Spinal cord (tissue), 10 donors: Measurements from ENCODE around the gene ARHGAP22. TPM values are rescaled to one million over a fixed set of nuclear protein-coding genes. Genes with fewer than 3 reads are reported as not detected.
"Not testable (repeated sequence)": the region's sequence is repeated elsewhere in the genome, so short reads cannot be mapped to it uniquely, and the experiment has no call there.

Source experiments
- DNase-seq, 6 donors: peaks; one replicate each; pipeline versions ENCODE4 v3.0.0 to v3.0.0-alpha.2; 2013 to 2015; ENCODE audit warnings: low spot score in 6 of 6, low read depth in 4 of 6
- H3K27ac ChIP-seq: one replicate; pipeline ENCODE4 v1.5.1; 2013; ENCODE audit warnings: low read depth, low read length, control low read depth
- H3K27me3 ChIP-seq: one replicate; pipeline ENCODE4 v1.6.1; 2013; ENCODE audit warnings: low read length; ENCODE audit not compliant: control insufficient read depth, insufficient read depth
- H3K36me3 ChIP-seq: one replicate; pipeline ENCODE4 v1.6.1; 2013; ENCODE audit warnings: low read length; ENCODE audit not compliant: control insufficient read depth, insufficient read depth
- H3K4me1 ChIP-seq: one replicate; pipeline ENCODE4 v1.6.1; 2013; ENCODE audit warnings: low read length; ENCODE audit not compliant: control insufficient read depth, insufficient read depth
- H3K4me3 ChIP-seq: one replicate; pipeline ENCODE4 v1.5.1; 2013; ENCODE audit warnings: low read depth, low read length, control low read depth
- H3K9me3 ChIP-seq: one replicate; pipeline ENCODE4 v1.6.1; 2013; ENCODE audit warnings: low read length; ENCODE audit not compliant: control insufficient read depth, insufficient read depth
- WGBS: methylation state at CpG from one replicate; pipeline ENCODE4 v1.1.5; 2013; ENCODE audit warnings: missing lambda C conversion rate; ENCODE audit not compliant: insufficient coverage; 5-methylcytosine and 5-hydroxymethylcytosine counted together
- polyA plus RNA-seq, 2 donors: library from polyadenylated mRNA; unstranded; fragments of 120-200 nt; gene quantifications; one replicate each; pipeline ENCODE4 v1.2.1, GENCODE V29; 2013; ENCODE audit not compliant: insufficient read length in 2 of 2
- total RNA-seq, 2 donors: library from RNA; depleted of rRNA in 1 of 2; stranded (reverse); fragments of 120-200 nt in 1 of 2; fragments of >200 nt in 1 of 2; gene quantifications; one replicate each; pipeline versions ENCODE4 v1.2.3 to v1.2.4, GENCODE V29; 2013 to 2014
- donor health status: healthy.

The ARHGAP22 gene
- total and polyA plus RNA-seq, 4 donors, result 6.2 to 13.2 (median 11.9) TPM

GRCh38 chr10:48645600-48645999 is 40.7 kb upstream of the ARHGAP22 start:
- H3K36me3 ChIP-seq, result peaks cover 2% of the 10 kb centered on the region
- no peak for DNase-seq
- H3K4me1 ChIP-seq, result no peaks in the 10 kb centered on the region
- H3K9me3 ChIP-seq, result no peaks in the 10 kb centered on the region
- no peak overlapping the region for H3K4me3 ChIP-seq
- no peaks in the 10 kb centered on the region for H3K27me3 ChIP-seq
- whole genome bisulfite sequencing, result no CpG with 5 or more reads among the region's 1 CpG
- H3K27ac ChIP-seq, result no peak overlapping the region

DNA sequence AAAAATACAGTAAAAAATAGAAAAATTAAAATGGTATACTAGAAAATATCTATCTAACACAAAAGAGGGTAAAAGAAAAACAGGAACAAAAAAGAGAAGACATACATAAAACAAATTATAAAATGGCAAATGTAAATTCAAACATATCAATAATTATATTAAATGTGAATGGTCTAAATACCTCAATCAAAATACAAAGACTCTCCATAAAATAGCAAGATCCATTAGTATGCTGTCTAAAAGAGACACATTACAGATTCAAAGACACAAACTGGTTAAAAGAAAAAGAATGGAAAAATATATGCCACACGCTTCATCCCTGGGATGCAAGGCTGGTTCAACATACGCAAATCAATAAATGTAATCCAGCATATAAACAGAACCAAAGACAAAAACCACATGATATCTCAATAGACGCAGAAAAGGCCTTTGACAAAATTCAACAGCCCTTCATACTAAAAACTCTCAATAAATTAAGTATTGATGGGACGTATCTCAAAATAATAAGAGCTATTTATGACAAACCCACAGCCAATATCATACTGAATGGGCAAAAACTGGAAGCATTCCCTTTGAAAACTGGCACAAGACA is 36.3 kb upstream of the ARHGAP22 start:
- H3K27ac ChIP-seq, H3K27me3 ChIP-seq, H3K9me3 ChIP-seq, H3K36me3 ChIP-seq, H3K4me1 ChIP-seq, H3K4me3 ChIP-seq, DNase-seq: not testable (repeated sequence)
- no CpG with 5 or more reads among the region's 4 CpGs for WGBS

GRCh38 chr10:48640326-48640725 is 35.5 kb upstream of the ARHGAP22 start:
- Histone ChIP-seq H3K27me3 (no peaks in the 10 kb centered on the region), H3K4me3 (no peak overlapping the region), H3K36me3 (no peaks in the 10 kb centered on the region), H3K27ac (no peak overlapping the region), H3K4me1 (no peaks in the 10 kb centered on the region), H3K9me3 (no peaks in the 10 kb centered on the region)
- WGBS, result no CpG with 5 or more reads among the region's 1 CpG
- DNase-seq, result no peak

GRCh38 chr10:48639632-48640031 is 34.8 kb upstream of the ARHGAP22 start:
- no peak for DNase-seq
- H3K27ac ChIP-seq, result no peak overlapping the region
- H3K27me3 ChIP-seq, result no peaks in the 10 kb centered on the region
- no peaks in the 10 kb centered on the region for H3K36me3 ChIP-seq
- H3K4me3 ChIP-seq, result no peak overlapping the region
- no CpG with 5 or more reads among the region's 1 CpG for WGBS
- H3K4me1 ChIP-seq, result no peaks in the 10 kb centered on the region
- no peaks in the 10 kb centered on the region for H3K9me3 ChIP-seq

GRCh38 chr10:48638739-48639527 is 34.1 kb upstream of the ARHGAP22 start:
- WGBS, result no CpG with 5 or more reads among the region's 4 CpGs
- no peak overlapping the region for H3K4me3 ChIP-seq
- DNase-seq, result no peak
- H3K9me3 ChIP-seq, result no peaks in the 10 kb centered on the region
- no peaks in the 10 kb centered on the region for H3K4me1 ChIP-seq
- H3K36me3 ChIP-seq, result no peaks in the 10 kb centered on the region
- H3K27ac ChIP-seq, result no peak overlapping the region
- no peaks in the 10 kb centered on the region for H3K27me3 ChIP-seq

- H3K4me3 ChIP-seq, result no peak overlapping the region
- H3K27ac ChIP-seq, result no peak overlapping the region
- no peak for DNase-seq
- no peaks in the 10 kb centered on the region for H3K4me1 ChIP-seq
- no peaks in the 10 kb centered on the region for H3K27me3 ChIP-seq
- H3K36me3 ChIP-seq, result no peaks in the 10 kb centered on the region
- no peaks in the 10 kb centered on the region for H3K9me3 ChIP-seq
- 80% methylated on average over 1 of the region's 4 CpGs for WGBS
Observed at GRCh38 chr10:48638158-48638557, 33.3 kb upstream of the ARHGAP22 start.

DNA sequence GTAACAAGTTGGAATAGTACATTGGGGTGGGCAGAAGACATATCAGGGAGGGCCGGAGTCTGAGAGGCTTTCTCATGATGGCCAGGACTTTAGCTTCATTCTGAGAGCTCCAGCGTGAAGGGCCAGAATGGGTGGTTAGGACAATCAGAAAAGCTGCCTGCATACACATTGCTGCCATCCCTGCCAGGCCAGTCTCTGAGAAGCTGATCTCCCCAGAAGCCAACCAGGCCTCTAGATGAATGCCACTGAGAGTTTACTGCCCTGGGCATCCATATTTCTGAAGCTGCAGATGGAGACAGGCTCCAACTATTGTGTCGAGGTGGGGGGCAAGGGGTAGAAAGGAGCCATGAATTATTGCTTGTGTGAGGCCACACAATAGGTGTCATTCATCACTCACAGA is 32.0 kb upstream of the ARHGAP22 start:
- H3K4me3 ChIP-seq, result no peak overlapping the region
- no peaks in the 10 kb centered on the region for H3K27me3 ChIP-seq
- H3K36me3 ChIP-seq, result no peaks in the 10 kb centered on the region
- 92% methylated on average over 3 of the region's 3 CpGs for WGBS
- no peak overlapping the region for H3K27ac ChIP-seq
- no peaks in the 10 kb centered on the region for H3K9me3 ChIP-seq
- no peak for DNase-seq
- no peaks in the 10 kb centered on the region for H3K4me1 ChIP-seq

DNA sequence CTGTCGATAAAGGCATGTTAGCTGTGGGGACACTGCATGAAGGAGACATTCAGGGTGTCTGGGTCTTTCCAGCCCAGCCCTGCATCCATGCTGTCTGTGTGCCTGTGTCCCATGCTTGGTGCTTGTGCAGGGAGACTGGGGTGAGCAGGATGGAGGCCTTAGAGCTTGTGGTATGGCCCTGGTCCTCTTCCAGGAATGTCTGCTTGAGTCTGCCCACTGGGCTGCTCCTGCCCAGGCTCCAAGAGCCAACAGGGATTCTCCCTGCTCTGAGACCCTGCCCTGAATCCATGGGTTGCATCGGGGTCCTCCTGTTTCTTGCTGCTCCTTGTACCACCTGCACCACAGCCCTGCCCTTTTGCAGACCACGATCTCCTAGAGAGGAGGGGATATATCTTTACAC is 31.4 kb upstream of the ARHGAP22 start:
- Histone ChIP-seq H3K4me1 (no peaks in the 10 kb centered on the region), H3K4me3 (no peak overlapping the region), H3K27me3 (no peaks in the 10 kb centered on the region), H3K27ac (no peak overlapping the region), H3K9me3 (no peaks in the 10 kb centered on the region), H3K36me3 (no peaks in the 10 kb centered on the region)
- no peak for DNase-seq
- WGBS, result 29% methylated on average over 1 of the region's 3 CpGs

- DNase-seq, result no peak
- Histone ChIP-seq H3K27ac (no peak overlapping the region), H3K9me3 (no peaks in the 10 kb centered on the region), H3K4me1 (no peaks in the 10 kb centered on the region), H3K4me3 (no peak overlapping the region), H3K27me3 (no peaks in the 10 kb centered on the region), H3K36me3 (no peaks in the 10 kb centered on the region)
- 96% methylated on average over 7 of the region's 8 CpGs for WGBS
Observed at GRCh38 chr10:48634984-48635557, 30.2 kb upstream of the ARHGAP22 start.
